Muscle of back (tissue), 11 donors: ENCODE data around the gene COL18A1. TPM values are rescaled to one million over a fixed set of nuclear protein-coding genes. Genes with fewer than 3 reads are reported as not detected.
A peak's percentile ranks its signal among the peaks of the same experiment; 100 is the strongest.
"Not testable (repeated sequence)": the region's sequence is repeated elsewhere in the genome, so short reads cannot be mapped to it uniquely, and the experiment has no call there.

Experiments
- DNase-seq, 3 donors: peaks; one replicate each; pipeline versions ENCODE4 v3.0.0 to v3.0.0-alpha.2; 2013
- polyA plus RNA-seq, 10 donors: library from polyadenylated mRNA; unstranded; fragments of 120-200 nt; gene quantifications; one replicate each; pipeline ENCODE4 v1.2.1, GENCODE V29; 2013; ENCODE audit not compliant: insufficient read length in 10 of 10

The COL18A1 gene
- polyA plus RNA-seq, 10 donors, result 53.7 to 116 (median 71.4) TPM

DNA sequence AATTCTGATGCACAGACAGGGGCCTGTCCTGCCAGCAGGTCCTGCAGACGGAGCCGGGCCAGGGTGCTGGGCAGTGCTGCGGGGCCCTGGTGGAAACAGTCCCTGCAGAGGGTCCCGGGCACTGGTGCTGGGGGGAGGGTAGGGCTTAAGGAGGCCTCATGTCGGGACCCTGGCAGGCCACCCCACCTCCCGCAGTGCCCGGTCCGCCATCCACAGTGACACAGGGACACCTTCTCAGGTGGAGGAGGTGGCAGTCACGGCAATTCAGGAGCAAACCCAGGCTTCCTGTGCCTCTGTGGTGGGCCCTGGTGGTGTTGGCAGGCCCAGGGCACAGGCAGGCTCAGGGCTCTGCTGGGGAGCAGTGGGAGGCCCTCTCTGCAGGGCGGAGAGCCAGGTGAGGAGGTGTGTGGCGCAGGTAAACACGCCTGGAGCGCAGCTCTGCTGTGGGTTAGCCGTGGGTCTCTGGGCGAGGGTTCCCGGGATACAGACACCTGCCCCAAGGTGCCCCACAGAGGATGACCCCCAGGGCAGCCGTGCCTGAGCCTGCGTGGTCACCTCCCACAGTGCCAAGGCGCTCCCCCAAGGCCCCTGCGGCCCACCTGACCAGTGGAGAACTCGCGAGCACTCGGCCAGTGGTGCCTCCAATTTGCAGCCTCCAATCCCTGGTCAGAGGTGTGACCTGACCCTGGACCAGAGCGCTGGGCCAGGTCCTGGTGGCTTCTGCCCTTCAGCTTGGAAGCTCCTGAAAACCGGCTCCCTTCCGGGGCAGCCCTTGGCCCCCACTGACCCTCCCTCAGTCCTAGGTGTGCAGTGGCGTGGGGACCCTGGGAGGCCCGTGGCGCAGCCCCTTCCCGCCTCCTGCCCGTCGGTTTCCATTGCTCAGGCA, 19.2 kb downstream of the COL18A1 start:
- DNase-seq, result no peak

DNA sequence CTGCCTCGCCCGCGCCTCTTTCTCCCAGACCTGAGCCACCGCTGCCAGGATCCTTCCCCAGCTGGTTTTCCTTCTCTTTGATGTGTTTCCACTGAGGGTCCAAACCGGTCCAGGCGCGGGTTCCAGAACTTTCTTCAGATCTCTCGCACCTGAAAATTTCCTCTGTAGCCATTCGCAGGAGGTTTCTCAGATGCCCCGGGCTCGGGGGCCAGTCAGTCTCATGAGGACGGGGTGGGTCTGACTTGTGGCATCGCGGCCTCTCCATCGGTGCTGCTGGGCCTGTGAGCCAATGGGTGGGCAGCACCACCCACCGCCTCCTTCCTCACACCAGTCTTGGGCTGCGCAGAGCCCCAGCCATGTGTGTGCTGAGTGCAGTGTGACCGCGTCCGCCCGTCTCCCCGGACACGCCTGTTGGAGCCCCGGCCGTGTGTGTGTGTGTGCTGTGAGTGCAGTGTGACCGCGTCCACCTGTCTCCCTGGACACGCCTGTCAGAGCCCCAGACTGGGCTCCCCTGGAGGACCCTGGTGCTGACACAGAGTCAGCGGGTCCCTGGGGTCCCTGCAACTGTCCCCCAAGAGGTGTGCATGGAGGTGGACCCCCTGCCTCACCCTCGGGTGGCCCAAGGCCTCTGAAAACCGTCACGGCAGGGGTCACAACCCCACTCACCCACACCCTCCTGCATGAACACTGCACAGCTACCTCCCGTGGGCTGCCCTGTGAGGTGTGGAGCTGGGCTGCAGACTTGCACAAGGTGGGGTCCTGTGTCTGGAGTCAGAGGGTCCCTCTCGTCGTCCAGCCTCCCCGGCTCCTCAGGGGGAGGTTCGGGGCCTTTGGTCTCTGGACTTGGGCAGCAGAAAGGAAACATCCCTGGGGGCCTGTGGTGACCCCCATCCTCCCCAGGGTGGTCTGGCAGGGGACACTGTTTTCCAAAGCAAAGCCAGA, 20.2 kb downstream of the COL18A1 start:
- DNase-seq, result no peak

DNA sequence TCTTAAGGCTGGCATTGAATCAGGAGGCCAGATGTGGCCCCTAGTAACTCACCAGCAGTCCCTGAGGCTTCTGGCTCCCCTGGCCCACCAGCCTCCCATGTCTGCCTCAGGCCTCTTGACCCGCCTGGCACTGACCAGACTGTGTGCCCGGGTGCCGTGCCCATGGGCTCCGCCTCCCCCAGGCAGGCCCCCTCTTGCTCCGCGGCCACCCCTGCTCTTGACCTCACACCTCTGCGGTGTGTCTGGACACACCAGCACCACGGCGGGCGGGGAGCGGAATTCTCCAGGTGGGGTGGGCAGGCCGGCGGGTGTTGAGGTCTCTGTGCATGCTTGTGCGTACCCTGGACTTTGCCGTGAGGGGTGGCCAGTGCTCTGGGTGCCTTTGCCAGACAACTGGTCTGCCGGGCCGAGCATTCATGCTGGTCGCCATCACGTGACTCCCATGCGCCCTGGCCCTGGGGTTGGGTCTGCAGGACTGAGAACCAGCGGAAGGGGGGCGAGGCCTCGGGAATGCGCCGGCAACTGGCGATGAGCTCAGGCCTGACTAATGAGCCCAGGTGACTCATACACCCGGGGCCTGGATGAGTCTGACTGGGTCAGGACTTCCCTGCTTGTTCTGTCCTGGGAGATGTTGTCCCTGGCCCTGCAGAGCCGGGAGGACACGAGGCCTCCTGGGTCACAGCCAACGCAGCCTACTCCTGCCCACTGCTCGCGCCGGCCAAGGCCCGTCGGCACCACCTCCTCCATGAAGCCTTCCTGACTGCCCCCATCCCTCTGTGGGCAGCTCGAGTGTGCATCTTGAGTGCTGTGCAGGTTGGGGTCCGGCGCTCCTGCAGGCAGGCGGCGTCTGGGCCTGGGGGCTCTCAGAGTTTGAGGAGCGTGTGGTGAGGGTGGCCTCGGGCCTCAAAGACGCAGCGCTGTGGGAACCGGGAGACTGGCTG, 22.6 kb downstream of the COL18A1 start:
- peak in 1 of 3 donors; percentile 68 for DNase-seq

DNA sequence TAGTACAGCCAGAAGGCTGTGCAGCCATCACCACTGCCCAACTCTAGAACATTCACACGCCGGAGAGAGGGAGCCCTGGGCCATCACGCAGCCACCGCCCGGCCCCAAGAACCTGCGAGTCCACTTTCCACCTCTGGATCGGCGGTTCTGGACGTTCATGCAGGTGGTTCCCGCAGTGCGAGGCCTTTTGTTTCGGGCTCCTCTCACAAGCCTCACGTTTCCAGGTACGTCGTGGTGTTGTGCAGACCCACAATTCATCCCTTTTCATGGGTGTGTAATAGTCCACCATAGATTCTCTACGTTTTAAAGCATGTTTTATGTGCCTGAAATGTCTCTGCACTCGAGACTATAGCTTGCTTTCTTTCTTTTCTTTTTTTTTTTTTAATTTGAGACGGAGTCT, 23.6 kb downstream of the COL18A1 start:
- no peak for DNase-seq

DNA sequence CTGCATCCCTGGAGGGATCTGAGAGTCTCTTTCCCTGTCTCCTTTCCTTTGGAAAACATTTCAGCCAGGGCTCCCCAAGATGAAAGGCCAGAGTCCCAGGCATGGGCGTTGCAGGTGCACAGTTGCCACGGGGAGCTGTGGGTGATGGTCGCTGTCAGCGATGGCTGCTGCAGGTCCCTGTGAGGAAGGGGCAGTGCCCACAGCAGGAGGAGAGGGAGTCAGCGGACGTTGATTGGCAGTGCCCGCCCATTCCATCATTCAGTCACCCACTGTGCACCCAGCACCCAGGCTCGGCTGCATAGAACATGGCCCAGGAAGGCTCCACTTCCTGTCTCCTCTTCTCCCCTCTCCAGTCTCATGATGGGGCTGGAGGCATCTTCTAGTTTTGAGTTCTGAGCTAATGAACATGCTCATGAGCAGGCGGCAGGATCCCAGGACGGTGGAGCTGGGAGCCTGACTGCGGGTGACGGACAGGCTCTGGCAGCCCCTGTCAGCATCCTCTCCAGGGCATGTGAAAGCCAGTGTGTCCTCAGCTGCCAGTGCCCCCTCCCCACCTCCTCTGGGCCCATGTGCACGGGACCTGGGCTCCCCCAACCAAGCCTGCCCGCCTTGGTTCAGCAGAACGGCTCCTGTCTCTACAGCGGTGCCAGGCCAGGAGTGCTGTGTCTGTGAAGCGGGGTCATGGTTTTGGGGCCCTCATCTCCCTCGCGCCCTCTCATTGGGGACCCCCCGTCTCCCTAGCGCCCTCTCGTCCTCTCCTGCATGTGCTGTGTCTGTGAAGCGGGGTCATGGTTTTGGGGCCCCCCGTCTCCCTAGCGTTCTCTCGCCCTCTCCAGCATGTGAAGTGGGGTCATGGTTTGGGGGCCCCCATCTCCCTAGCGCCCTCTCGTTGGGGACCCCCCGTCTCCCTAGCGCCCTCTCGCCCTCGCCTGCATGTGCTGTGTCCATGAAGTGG, 24.5 kb downstream of the COL18A1 start:
- no peak for DNase-seq

DNA sequence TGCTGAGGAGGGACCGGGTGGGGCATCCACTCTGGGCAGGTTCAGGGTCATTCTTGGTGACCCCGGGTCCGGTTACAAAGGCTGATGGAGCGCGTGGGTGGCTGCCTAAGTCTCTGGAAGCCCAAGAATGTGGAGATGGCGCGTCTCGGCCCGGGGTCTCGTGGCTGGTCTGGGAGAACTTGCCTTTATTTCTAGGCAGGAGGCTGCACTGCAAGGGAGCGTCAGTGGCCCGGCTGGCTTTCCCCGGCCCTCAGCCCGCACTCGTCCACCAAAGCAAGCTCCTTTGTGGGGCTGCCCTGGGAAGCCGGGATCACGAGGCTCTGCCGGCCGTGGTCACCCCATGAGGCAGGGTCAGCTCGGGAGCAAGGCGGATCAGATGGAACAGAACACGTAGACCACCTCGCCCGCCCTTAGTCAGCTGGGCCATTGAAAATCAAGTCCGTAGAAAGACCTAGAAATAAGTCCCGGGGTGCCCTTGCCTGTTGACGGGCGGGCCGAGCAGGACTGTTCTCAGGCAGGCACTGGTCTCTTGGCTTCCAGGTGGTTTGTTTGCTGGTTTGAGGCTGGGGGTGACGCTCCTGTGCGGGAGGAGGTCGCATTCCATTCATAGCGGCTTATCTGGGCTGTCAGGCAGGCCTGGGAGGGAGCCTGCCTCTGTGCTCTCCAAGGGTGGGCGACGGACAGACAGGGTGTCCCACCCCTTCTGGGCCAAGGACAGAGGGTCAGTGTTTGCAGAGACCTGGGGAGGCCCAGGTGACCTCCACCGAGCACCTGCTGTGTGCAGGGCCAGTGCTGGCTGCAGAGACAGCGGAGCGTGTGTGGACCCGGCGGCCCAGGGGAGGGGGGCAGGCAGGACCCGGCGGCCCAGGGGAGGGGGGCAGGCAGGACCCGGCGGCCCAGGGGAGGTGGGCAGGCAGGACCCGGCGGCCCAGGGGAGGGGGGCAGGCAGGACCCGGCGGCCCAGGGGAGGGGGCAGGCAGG, 25.8 kb downstream of the COL18A1 start:
- no peak for DNase-seq

DNA sequence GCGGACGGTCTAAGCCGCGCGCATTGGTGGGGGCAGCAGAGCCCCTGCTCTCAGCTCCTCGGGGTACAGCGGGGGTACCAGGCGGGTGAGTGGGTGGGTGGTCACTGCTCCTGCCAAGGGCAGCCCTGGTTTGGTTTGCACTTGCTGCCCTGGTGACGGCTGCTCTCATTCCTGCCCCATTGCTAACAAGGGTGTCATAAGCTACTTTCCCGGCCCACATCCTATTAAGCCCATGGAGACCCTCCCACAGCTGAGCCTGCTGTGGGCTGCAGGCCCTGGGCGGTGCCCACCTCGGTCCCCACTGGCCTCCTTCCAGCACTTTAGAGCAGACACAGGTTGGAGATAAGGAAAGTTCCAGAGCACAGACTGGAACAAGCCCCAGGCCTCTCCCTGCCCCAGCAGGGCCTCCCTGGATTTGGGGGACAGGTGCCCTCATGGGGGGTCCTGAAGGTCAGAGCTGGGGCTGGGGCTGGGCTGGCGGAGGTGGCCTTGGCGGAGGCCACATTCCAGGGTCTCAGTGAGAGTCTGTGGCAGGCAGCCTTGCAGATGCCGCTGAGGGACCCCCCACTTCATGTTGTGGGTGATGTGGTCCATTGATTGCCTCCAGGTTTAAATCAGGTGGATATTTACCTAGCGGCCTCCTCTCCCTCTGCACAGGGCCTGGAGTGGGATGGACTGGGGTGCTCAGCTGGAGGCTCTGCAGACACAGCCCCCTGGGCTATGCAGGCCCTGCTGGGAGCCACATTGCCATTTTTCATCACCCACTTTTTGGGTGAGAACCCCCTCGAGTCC, 27.0 kb downstream of the COL18A1 start:
- no peak for DNase-seq

DNA sequence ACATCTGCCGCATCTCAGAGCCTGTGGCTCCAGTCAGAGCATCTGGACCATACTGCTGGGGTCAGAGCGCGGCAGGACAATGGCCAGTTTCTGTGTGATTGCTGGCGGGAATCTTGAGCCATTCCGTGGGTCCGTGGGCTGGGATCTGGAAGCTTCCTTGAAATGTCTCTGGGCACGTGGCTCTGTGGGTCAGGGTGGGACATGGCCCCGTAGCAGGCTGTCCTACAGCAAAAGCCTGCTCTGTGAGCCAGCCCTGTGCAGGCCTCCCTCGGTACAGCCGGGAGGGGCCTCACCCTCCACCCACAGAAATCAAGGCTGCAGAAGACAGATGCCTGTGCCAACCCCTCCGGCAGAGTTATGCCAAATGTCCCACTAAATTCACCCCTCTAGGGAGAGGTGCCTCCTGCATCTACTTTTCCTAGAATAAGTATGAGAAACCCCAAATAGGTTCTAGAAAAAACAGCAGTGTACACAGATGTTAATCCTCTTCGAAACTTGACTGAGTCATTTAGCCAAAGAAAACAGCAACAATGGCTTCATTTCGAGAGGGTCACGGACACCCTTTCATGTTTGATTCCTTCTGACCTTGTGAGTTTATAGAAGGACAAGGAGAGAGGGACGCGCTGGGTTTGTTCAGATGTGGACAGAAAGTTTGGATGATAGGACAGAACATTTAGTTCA, 27.8 kb downstream of the COL18A1 start:
- DNase-seq, result no peak

DNA sequence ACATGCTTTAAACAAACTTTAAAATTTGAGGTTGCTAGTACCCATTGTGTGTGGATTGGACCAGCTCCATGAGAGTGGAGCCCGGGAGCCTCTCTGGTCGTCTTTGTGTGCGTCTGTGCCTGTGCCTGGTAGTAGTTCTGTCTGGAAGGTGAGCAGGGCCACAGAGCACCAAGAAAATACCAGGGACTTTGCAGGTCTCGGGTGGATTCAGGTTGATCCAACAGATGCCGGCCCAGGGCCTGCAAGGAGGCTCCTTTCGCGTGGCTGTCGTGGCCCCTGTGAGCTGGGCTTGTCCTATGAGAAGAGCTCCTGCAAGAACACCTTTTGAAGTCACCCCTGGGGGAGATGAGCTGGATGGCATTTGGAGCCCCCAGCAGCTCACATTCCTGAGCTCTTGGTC, 28.3 kb downstream of the COL18A1 start:
- no peak for DNase-seq

DNA sequence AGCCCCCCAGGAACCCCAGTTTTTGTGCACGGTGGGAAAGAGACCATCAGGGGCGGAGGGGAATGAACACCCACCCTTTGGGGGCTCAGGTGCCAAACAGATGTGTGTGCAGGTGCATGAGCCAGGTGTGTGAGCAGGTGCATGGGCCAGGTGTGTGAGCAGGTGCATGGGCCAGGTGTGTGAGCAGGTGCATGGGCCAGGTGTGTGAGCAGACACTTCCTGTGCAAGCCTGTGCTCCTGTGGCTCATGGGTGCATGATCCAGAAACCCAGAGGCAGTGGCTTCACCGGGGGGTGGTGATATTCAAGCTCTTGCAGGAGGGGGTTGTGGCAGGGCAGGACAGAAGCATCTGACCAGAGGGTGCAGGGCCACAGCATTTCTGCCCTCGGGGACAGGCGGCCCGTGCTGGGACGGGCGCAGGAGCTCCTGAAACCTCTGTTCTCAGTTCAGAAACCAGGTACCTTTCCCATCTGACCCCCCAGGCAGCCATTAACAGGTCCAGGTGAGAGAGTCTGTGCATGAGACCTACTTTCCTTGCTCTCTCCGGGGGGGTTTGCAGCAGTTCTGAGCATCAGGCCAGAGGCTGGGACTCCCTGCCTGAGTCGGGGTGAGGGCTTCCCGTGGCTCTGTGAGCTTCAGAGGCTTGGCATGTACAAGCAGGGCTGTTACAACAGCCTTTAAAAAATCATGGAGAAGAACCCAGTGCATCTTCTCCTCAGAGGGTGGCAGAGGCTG, 29.1 kb downstream of the COL18A1 start:
- no peak for DNase-seq

DNA sequence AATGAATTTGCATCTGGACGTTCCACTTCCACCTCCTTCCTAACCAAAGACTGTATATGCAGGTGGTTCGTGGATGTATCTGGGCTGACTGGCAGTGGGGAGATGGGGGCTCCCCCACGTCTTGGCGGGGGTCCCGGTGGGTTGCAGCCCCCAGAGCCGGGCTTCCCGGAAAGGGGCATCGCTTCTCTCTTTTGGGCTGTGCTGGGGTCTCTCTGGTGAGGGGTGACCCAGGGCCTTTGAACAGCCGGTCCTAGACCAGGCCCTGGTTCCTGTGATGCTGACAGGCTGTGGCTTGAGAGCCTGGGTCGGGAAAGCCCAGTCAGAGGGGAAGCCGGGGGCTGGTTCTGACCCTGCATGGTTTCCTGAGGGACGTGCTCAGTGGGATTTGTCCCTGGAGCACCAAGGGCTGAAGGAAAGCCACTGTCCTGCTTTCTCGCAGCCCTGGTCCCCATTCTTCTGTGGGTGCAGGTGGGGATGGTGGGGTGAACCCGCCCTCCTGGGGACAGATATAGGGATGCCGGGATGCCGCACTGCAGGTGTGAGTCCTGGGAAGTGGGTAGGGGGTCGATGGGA, 29.8 kb downstream of the COL18A1 start:
- DNase-seq, result no peak

DNA sequence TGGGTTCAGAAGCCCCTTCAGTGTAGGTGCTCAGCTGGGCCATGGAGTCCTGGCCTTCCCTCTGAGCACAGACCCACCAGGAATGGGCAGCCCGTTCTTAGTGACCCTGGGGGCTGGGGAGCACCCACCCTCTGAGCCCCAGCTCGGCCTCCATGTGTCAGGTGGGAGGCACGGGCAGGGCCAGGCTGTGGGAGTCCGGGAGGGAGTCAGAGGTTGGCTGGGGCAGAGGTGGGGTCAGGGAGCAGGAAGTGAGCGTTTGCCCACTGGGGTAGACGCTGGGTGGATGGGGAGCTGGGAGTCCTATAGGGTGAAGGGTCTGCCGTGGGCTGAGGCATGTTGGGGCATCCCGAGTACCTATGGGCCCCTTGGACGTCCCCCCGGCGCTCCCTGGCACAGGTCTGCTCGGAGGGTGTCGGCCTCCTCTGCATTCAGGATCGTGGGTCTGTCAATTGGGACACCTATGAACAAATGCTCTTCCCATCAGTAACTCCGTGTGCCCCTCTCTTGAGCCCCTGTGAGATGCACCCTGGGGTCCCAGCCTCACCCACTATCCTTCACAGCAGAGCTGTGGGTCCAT, 30.5 kb downstream of the COL18A1 start:
- DNase-seq, result no peak

DNA sequence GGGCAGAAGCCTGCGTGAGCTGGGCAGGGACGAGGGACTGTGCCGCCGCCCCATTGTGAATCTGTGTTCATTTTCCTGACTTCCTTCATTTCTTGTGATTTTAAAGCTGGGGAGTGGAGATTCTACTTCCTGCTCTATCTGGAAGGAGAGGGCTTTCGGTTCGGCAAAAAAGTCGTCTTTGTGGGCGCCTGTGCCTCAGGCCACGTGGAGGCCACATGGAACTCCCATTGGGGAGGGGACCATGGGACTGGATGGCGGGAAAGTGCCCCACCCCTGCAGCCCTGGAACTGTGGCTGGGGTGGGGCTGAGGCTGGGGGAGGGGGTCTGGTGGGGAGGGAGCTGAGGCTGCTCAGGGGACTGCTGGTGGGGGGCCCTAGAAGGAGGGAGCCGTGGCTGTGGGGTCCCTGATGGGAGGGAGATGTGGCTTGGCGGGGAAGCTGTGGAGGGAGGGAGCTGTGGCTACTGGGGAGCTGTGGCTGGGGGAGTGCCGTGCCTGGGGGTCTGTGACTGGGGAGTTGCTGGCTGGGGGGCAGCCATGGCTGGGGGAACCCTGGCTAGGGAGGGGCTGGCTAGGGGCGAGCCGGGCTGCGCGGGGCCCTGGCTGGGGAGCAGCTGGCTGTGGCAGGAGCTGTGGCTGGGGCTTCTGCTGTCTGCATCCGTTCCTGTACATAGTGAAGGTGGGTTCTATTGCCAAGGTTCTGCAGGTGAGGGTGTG, 31.5 kb downstream of the COL18A1 start:
- DNase-seq, result peak in 1 of 3 donors; percentile 52

DNA sequence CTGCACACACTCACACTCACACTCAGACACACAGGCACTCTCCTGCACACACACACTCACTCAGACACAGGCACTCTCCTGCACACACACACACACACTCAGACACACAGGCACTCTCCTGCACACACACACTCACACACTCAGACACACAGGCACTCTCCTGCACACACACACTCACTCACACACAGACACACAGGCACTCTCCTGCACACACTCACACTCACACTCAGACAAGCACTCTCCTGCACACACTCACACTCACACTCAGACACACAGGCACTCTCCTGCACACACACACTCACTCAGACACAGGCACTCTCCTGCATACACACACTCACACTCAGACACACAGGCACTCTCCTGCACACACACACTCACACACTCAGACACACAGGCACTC, 32.9 kb downstream of the COL18A1 start:
- not testable (repeated sequence) for DNase-seq

DNA sequence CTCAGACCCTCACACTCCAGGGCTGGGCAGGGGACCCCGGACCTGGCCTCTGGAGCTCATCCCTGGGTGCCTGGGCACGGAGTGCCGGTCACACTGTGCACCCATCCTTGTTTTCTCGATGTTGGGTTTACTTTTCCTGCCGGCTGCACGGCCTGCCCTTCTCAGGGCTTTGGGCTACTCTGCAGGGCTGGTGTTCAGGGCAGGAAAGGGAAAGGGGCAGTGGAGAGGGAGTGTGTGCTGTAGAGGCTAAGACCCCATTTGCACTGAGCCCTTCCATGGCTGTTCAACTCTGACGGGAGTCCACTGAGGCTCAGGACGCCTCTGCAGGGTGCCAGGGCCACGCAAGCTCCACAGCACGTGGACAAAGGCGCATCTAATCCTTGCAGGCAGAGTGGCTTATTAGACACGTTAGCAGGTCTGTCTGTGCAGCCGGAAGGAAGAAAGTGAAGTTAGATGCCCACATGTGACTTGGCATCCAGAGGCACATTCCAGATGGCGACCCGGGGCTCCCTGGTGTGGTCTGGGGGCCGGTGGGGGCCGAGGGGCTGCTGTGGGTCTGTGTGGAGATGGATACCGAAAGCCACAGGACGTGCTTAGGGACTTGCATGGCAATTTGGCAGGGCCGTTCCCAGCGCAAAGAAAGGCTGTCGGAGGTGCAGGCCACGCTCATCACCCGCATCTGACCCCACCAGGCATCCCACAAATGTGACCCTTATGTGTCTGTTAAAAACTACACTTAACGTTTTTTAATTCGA, 33.6 kb downstream of the COL18A1 start:
- DNase-seq, result no peak
